Neuronal stem cell (in vitro differentiated cells): Measurements from ENCODE around the gene TBKBP1.

ENCODE experiments used
- DNase-seq: peaks from one replicate; pipeline ENCODE4 v3.0.0-alpha.2; 2013; ENCODE audit warnings: low spot score
- H2AFZ ChIP-seq: one replicate; pipeline ENCODE4 v1.6.1; 2013; ENCODE audit warnings: mild to moderate bottlenecking, low read length, inconsistent platforms
- H2AK5ac ChIP-seq: 2 replicates; pipeline ENCODE4 v1.6.1; 2013; ENCODE audit warnings: low read depth, mild to moderate bottlenecking, inconsistent platforms, low read length, moderate library complexity, mixed read lengths
- H2BK120ac ChIP-seq: 2 replicates; pipeline ENCODE4 v1.6.1; 2013; ENCODE audit warnings: low read depth, mild to moderate bottlenecking, inconsistent platforms, low read length, moderate library complexity, mixed read lengths
- H2BK12ac ChIP-seq: one replicate; pipeline ENCODE4 v1.6.1; 2013; ENCODE audit warnings: low read length, inconsistent platforms
- H2BK15ac ChIP-seq: 2 replicates; pipeline ENCODE4 v1.6.1; 2013; ENCODE audit warnings: mild to moderate bottlenecking, low read length, inconsistent platforms, mixed read lengths
- H2BK5ac ChIP-seq: one replicate; pipeline ENCODE4 v1.6.1; 2013; ENCODE audit warnings: inconsistent platforms, mild to moderate bottlenecking, low read length, moderate library complexity
- H3K14ac ChIP-seq: one replicate; pipeline ENCODE4 v1.6.1; 2013; ENCODE audit warnings: low read length, inconsistent platforms
- H3K18ac ChIP-seq: 2 replicates; pipeline ENCODE4 v1.6.1; 2013; ENCODE audit warnings: low read length, inconsistent platforms
- H3K23ac ChIP-seq: 2 replicates; pipeline ENCODE4 v1.6.1; 2013; ENCODE audit warnings: low read depth, mild to moderate bottlenecking, mixed read lengths, low read length, inconsistent platforms; ENCODE audit not compliant: poor library complexity
- H3K27ac ChIP-seq: replicated peaks from 3 replicates; pipeline ENCODE4 v1.5.1; 2013; ENCODE audit warnings: low read length, inconsistent platforms
- H3K27me3 ChIP-seq, 3 experiments: 2 replicates each; pipeline ENCODE4 v1.6.1; 2013; ENCODE audit warnings: low read length in 3 of 3, mild to moderate bottlenecking in 2 of 3, inconsistent platforms in 1 of 3, low read depth in 1 of 3, mixed read lengths in 1 of 3, moderate library complexity in 1 of 3; ENCODE audit not compliant: control insufficient read depth in 3 of 3, insufficient read depth in 3 of 3
- H3K36me3 ChIP-seq, 2 donors: replicated peaks in 1 of 2; 2 replicates each; pipeline ENCODE4 v1.6.1; 2013; ENCODE audit warnings: low read length in 2 of 2; ENCODE audit not compliant: control insufficient read depth in 2 of 2, insufficient read depth in 2 of 2
- H3K4ac ChIP-seq: 2 replicates; pipeline ENCODE4 v1.6.1; 2013; ENCODE audit warnings: inconsistent platforms, mild to moderate bottlenecking, low read length, moderate library complexity
- H3K4me1 ChIP-seq, 2 donors: 1 replicate in 1 of 2; 2 replicates in 1 of 2; pipeline ENCODE4 v1.6.1; 2013; ENCODE audit warnings: low read length in 2 of 2, low read depth in 1 of 2; ENCODE audit not compliant: control insufficient read depth in 2 of 2, insufficient read depth in 1 of 2
- H3K4me2 ChIP-seq: one replicate; pipeline ENCODE4 v1.6.1; 2013; ENCODE audit warnings: mild to moderate bottlenecking, low read length, inconsistent platforms; ENCODE audit not compliant: insufficient read depth, poor library complexity, severe bottlenecking
- H3K4me3 ChIP-seq, 2 donors: 2 replicates each; pipeline ENCODE4 v1.5.1; 2013; ENCODE audit warnings: low read length in 2 of 2, mild to moderate bottlenecking in 2 of 2, inconsistent platforms in 1 of 2, moderate library complexity in 1 of 2
- H3K79me1 ChIP-seq: one replicate; pipeline ENCODE4 v1.6.1; 2013; ENCODE audit warnings: low read depth, mild to moderate bottlenecking, inconsistent platforms, low read length, moderate library complexity
- H3K9ac ChIP-seq: one replicate; pipeline ENCODE4 v1.6.1; 2013; ENCODE audit warnings: mild to moderate bottlenecking, low read depth, low read length, inconsistent platforms; ENCODE audit not compliant: poor library complexity
- H3K9me3 ChIP-seq, 2 donors: replicated peaks in 1 of 2; 2 replicates each; pipeline versions ENCODE3 to v1.6.1; 2013; ENCODE audit warnings: low read length in 2 of 2, mild to moderate bottlenecking in 2 of 2, inconsistent platforms in 1 of 2, low read depth in 1 of 2, mixed read lengths in 1 of 2, moderate library complexity in 1 of 2; ENCODE audit not compliant: control insufficient read depth in 2 of 2, insufficient read depth in 1 of 2
- H4K8ac ChIP-seq: one replicate; pipeline ENCODE4 v1.6.1; 2013; ENCODE audit warnings: low read depth, mild to moderate bottlenecking, inconsistent platforms, low read length, moderate library complexity
- H4K91ac ChIP-seq: one replicate; pipeline ENCODE4 v1.6.1; 2013; ENCODE audit warnings: low read length, low read depth, mild to moderate bottlenecking, inconsistent platforms; ENCODE audit not compliant: poor library complexity
- WGBS, 2 donors: extraction: QIAGEN DNeasy Blood & Tissue Kit; methylation state at CpG; one replicate each; pipeline ENCODE4 v1.1.7; 2013; ENCODE audit warnings: missing lambda C conversion rate in 2 of 2, mixed read lengths in 1 of 2; ENCODE audit not compliant: insufficient read length in 2 of 2, insufficient replicate concordance in 1 of 2; ENCODE audit errors: extremely low coverage in 2 of 2; 5-methylcytosine and 5-hydroxymethylcytosine counted together

The TBKBP1 gene

GRCh38 chr17:47718634-47719405, 24.9 kb downstream of the TBKBP1 start:
- Histone ChIP-seq H3K36me3 (no peaks in the 10 kb centered on the region), H3K23ac (no peak overlapping the region), H2BK5ac (no peak overlapping the region), H3K4me2 (no peak overlapping the region), H2BK15ac (no peak overlapping the region), H3K4me3 (no peak overlapping the region), H3K79me1 (no peaks in the 10 kb centered on the region), H4K91ac (no peak overlapping the region), H3K4me1 (peaks cover 2 to 14% of the 10 kb centered on the region in 2 donors), H2BK120ac (no peak overlapping the region), H3K4ac (no peak overlapping the region), H3K9me3 (peaks cover 0 to 4% of the 10 kb centered on the region in 2 donors), H3K27me3 (peaks cover 0 to 83% (median 30%) of the 10 kb centered on the region in 3 experiments), H4K8ac (no peak overlapping the region), H3K18ac (peak overlapping the region; percentile 21), H2AK5ac (no peak overlapping the region), H3K27ac (no peak overlapping the region), H2AFZ (no peak overlapping the region), H3K9ac (no peak overlapping the region), H3K14ac (no peak overlapping the region), H2BK12ac (no peak overlapping the region)
- WGBS, 2 donors: no CpG with 5 or more reads among the region's 8 CpGs
- no peak for DNase-seq

- H3K4me2 ChIP-seq: peak overlapping the region; percentile 3
- H3K79me1 ChIP-seq: no peaks in the 10 kb centered on the region
- H3K27ac ChIP-seq: no peak overlapping the region
- H2BK5ac ChIP-seq: no peak overlapping the region
- H4K91ac ChIP-seq: no peak overlapping the region
- H2AFZ ChIP-seq: no peak overlapping the region
- peak overlapping the region; percentile 72 for H2BK15ac ChIP-seq
- H3K36me3 ChIP-seq: no peaks in the 10 kb centered on the region
- no peak overlapping the region for H2BK120ac ChIP-seq
- H3K23ac ChIP-seq: peak overlapping the region; percentile 46
- DNase-seq: no peak
- no peak overlapping the region for H4K8ac ChIP-seq
- peaks cover 0 to 4% of the 10 kb centered on the region in 2 donors for H3K9me3 ChIP-seq
- H3K18ac ChIP-seq: peak overlapping the region; percentile 21
- H2AK5ac ChIP-seq: peak overlapping the region; percentile 27
- no peak overlapping the region for H3K9ac ChIP-seq
- no peak overlapping the region for H3K14ac ChIP-seq
- WGBS, 2 donors: no CpG with 5 or more reads among the region's 9 CpGs
- H3K4ac ChIP-seq: no peak overlapping the region
- peaks cover 0 to 87% (median 30%) of the 10 kb centered on the region in 3 experiments for H3K27me3 ChIP-seq
- H3K4me3 ChIP-seq: no peak overlapping the region
- peaks cover 2 to 11% of the 10 kb centered on the region in 2 donors for H3K4me1 ChIP-seq
- no peak overlapping the region for H2BK12ac ChIP-seq
Observed at GRCh38 chr17:47719411-47720152, 25.6 kb downstream of the TBKBP1 start.

- peaks cover 0 to 4% of the 10 kb centered on the region in 2 donors for H3K9me3 ChIP-seq
- no peak overlapping the region for H2AK5ac ChIP-seq
- no peak overlapping the region for H3K4ac ChIP-seq
- WGBS, 2 donors: no CpG with 5 or more reads among the region's 11 CpGs
- H3K79me1 ChIP-seq: no peaks in the 10 kb centered on the region
- no peak overlapping the region for H3K18ac ChIP-seq
- H3K23ac ChIP-seq: no peak overlapping the region
- H2AFZ ChIP-seq: no peak overlapping the region
- H3K27ac ChIP-seq: no peak overlapping the region
- H3K36me3 ChIP-seq: no peaks in the 10 kb centered on the region
- H2BK120ac ChIP-seq: no peak overlapping the region
- no peak overlapping the region for H3K4me3 ChIP-seq
- no peak overlapping the region for H2BK5ac ChIP-seq
- no peak overlapping the region for H2BK12ac ChIP-seq
- H3K14ac ChIP-seq: no peak overlapping the region
- H4K8ac ChIP-seq: no peak overlapping the region
- no peak overlapping the region for H3K9ac ChIP-seq
- peak overlapping the region; percentile 72 for H2BK15ac ChIP-seq
- H3K4me1 ChIP-seq: peaks cover 2 to 10% of the 10 kb centered on the region in 2 donors
- no peak for DNase-seq
- H3K27me3 ChIP-seq: peaks cover 0 to 90% (median 29%) of the 10 kb centered on the region in 3 experiments
- H4K91ac ChIP-seq: no peak overlapping the region
- peak overlapping the region; percentile 3 for H3K4me2 ChIP-seq
Observed at GRCh38 chr17:47720196-47720595, 26.2 kb downstream of the TBKBP1 start.
